ENCODE results near the gene KIAA1217. TPM values are rescaled to one million over a fixed set of nuclear protein-coding genes. Genes with fewer than 3 reads are reported as not detected.

The KIAA1217 gene
- total and polyA plus RNA-seq, 2 experiments from 2014 or later = 13.3 to 23.1 TPM

- Histone ChIP-seq H3K4me1 (ENCODE audit: low read depth) (no peaks in the 10 kb centered on the region), H3K27ac (no peak overlapping the region), H3K27me3 (no peaks in the 10 kb centered on the region), H3K4me3 (no peak overlapping the region), H3K9me3 (ENCODE audit: low read depth) (no peaks in the 10 kb centered on the region), H3K36me3 (peaks cover 28% of the 10 kb centered on the region)
- TF ChIP-seq CTCF (IDR thresholded peaks at IDR 0.05; ENCODE audit: low read depth, low read length) = no peak
- no peak for DNase-seq (ENCODE audit: low read depth in 1 of 2, low spot score in 1 of 2)
Measured at GRCh38 chr10:24536636-24537035, 327.7 kb downstream of the KIAA1217 start.

GRCh38 chr10:24541239-24541753 lies 332.4 kb downstream of the KIAA1217 start:
- Histone ChIP-seq H3K4me1 (ENCODE audit: low read depth) (no peaks in the 10 kb centered on the region), H3K36me3 (peaks cover 9% of the 10 kb centered on the region), H3K9me3 (ENCODE audit: low read depth) (no peaks in the 10 kb centered on the region), H3K27ac (no peak overlapping the region), H3K27me3 (no peaks in the 10 kb centered on the region), H3K4me3 (no peak overlapping the region)
- DNase-seq (ENCODE audit: low read depth in 1 of 2, low spot score in 1 of 2) = no peak
- TF ChIP-seq CTCF (IDR thresholded peaks at IDR 0.05; ENCODE audit: low read depth, low read length) = no peak

- TF ChIP-seq CTCF (IDR thresholded peaks at IDR 0.05; ENCODE audit: low read depth, low read length) = no peak
- peaks cover 8% of the 10 kb centered on the region for H3K36me3 ChIP-seq
- no peaks in the 10 kb centered on the region for H3K27me3 ChIP-seq
Measured at GRCh38 chr10:24542314-24543270, 333.7 kb downstream of the KIAA1217 start.

GRCh38 chr10:24544776-24545175 lies 335.8 kb downstream of the KIAA1217 start:
- no peaks in the 10 kb centered on the region for H3K27me3 ChIP-seq
- H3K27ac ChIP-seq = no peak overlapping the region
- H3K4me1 ChIP-seq (ENCODE audit: low read depth) = no peaks in the 10 kb centered on the region
- no peak for DNase-seq (ENCODE audit: low read depth in 1 of 2, low spot score in 1 of 2)
- no peak for TF ChIP-seq CTCF (IDR thresholded peaks at IDR 0.05; ENCODE audit: low read depth, low read length)
- no peak overlapping the region for H3K4me3 ChIP-seq
- H3K9me3 ChIP-seq (ENCODE audit: low read depth) = no peaks in the 10 kb centered on the region
- peaks cover 3% of the 10 kb centered on the region for H3K36me3 ChIP-seq

More at GRCh38 chr10:24542314-24543270, 333.7 kb downstream of the KIAA1217 start:
- H3K4me1 ChIP-seq (ENCODE audit: low read depth) = no peaks in the 10 kb centered on the region
- no peaks in the 10 kb centered on the region for H3K9me3 ChIP-seq (ENCODE audit: low read depth)
- no peak overlapping the region for H3K4me3 ChIP-seq
- DNase-seq (ENCODE audit: low read depth in 1 of 2, low spot score in 1 of 2) = no peak
- H3K27ac ChIP-seq = no peak overlapping the region

GRCh38 chr10:24545585-24545984 lies 336.6 kb downstream of the KIAA1217 start:
- DNase-seq (ENCODE audit: low read depth in 1 of 2, low spot score in 1 of 2) = no peak
- Histone ChIP-seq H3K9me3 (ENCODE audit: low read depth) (no peaks in the 10 kb centered on the region), H3K36me3 (peaks cover 3% of the 10 kb centered on the region), H3K4me1 (ENCODE audit: low read depth) (no peaks in the 10 kb centered on the region), H3K27me3 (no peaks in the 10 kb centered on the region), H3K27ac (no peak overlapping the region), H3K4me3 (no peak overlapping the region)
- TF ChIP-seq CTCF (IDR thresholded peaks at IDR 0.05; ENCODE audit: low read depth, low read length) = no peak

Measured in cardiac muscle cell (in vitro differentiated cells and primary cell).